ENCODE measurements around the gene ANKH. TPM values are rescaled to one million over a fixed set of nuclear protein-coding genes. Genes with fewer than 3 reads are reported as not detected.

Gene ANKH
- total and polyA plus RNA-seq, 10 of the 15 experiments (the other 5 are each of a cell fraction or from before 2014, with no cell fraction given) = 2.1 to 43.9 (median 14.4) TPM

DNA sequence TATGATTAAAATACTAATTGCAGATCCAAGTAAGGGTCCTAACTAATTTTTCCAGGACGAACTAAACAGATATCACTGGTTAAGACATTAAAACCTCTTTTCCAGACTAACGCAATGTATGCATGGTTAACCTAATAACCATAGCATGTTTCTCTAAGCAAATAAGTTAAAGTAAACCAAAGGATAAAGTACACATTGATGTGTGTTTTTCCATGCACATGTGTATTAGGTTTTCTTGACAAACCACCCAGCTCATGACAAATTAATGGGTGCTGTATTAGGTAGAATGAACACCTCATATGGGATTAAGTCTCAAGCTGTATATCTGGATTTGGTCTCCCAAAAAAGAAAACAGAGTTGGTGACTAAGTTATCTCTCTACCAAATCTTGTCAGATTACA lies 45.6 kb downstream of the ANKH start (continued):
- no peak for TF ChIP-seq TCF3 (IDR thresholded peaks at IDR 0.05; ENCODE audit: borderline replicate concordance, insufficient read depth, low read depth, low read length)
- TF ChIP-seq, protein P1, sequence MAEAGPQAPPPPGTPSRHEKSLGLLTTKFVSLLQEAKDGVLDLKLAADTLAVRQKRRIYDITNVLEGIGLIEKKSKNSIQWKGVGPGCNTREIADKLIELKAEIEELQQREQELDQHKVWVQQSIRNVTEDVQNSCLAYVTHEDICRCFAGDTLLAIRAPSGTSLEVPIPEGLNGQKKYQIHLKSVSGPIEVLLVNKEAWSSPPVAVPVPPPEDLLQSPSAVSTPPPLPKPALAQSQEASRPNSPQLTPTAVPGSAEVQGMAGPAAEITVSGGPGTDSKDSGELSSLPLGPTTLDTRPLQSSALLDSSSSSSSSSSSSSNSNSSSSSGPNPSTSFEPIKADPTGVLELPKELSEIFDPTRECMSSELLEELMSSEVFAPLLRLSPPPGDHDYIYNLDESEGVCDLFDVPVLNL (IDR thresholded peaks at IDR 0.05; ENCODE audit: low read depth, low read length) = no peak
- TF ChIP-seq, protein P2, sequence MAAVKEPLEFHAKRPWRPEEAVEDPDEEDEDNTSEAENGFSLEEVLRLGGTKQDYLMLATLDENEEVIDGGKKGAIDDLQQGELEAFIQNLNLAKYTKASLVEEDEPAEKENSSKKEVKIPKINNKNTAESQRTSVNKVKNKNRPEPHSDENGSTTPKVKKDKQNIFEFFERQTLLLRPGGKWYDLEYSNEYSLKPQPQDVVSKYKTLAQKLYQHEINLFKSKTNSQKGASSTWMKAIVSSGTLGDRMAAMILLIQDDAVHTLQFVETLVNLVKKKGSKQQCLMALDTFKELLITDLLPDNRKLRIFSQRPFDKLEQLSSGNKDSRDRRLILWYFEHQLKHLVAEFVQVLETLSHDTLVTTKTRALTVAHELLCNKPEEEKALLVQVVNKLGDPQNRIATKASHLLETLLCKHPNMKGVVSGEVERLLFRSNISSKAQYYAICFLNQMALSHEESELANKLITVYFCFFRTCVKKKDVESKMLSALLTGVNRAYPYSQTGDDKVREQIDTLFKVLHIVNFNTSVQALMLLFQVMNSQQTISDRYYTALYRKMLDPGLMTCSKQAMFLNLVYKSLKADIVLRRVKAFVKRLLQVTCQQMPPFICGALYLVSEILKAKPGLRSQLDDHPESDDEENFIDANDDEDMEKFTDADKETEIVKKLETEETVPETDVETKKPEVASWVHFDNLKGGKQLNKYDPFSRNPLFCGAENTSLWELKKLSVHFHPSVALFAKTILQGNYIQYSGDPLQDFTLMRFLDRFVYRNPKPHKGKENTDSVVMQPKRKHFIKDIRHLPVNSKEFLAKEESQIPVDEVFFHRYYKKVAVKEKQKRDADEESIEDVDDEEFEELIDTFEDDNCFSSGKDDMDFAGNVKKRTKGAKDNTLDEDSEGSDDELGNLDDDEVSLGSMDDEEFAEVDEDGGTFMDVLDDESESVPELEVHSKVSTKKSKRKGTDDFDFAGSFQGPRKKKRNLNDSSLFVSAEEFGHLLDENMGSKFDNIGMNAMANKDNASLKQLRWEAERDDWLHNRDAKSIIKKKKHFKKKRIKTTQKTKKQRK (IDR thresholded peaks at IDR 0.05; ENCODE audit: low read depth, low read length) = no peak
- TF ChIP-seq PAX8 (IDR thresholded peaks at IDR 0.05) = no peak
- no peak for TF ChIP-seq SMARCA5 (IDR thresholded peaks at IDR 0.05)
- no peak for TF ChIP-seq BHLHE40 (IDR thresholded peaks at IDR 0.05; ENCODE audit: borderline replicate concordance in 1 of 2, low read depth in 2 of 2, low read length in 1 of 2)
- no peak for TF ChIP-seq YBX1 (IDR thresholded peaks at IDR 0.05)
- TF ChIP-seq NFIC (IDR thresholded peaks at IDR 0.05; ENCODE audit: low read depth, low read length) = no peak
- no peak for TF ChIP-seq KAT2A (conservative IDR thresholded peaks at IDR 0.05; ENCODE audit: control insufficient read depth, low read depth, low read length)
- TF ChIP-seq, protein P3, sequence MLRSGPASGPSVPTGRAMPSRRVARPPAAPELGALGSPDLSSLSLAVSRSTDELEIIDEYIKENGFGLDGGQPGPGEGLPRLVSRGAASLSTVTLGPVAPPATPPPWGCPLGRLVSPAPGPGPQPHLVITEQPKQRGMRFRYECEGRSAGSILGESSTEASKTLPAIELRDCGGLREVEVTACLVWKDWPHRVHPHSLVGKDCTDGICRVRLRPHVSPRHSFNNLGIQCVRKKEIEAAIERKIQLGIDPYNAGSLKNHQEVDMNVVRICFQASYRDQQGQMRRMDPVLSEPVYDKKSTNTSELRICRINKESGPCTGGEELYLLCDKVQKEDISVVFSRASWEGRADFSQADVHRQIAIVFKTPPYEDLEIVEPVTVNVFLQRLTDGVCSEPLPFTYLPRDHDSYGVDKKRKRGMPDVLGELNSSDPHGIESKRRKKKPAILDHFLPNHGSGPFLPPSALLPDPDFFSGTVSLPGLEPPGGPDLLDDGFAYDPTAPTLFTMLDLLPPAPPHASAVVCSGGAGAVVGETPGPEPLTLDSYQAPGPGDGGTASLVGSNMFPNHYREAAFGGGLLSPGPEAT (IDR thresholded peaks at IDR 0.05; ENCODE audit: low read depth) = no peak

All from GM12878 (cell line).